ENCODE results near the gene SCYL1.

The SCYL1 gene

DNA sequence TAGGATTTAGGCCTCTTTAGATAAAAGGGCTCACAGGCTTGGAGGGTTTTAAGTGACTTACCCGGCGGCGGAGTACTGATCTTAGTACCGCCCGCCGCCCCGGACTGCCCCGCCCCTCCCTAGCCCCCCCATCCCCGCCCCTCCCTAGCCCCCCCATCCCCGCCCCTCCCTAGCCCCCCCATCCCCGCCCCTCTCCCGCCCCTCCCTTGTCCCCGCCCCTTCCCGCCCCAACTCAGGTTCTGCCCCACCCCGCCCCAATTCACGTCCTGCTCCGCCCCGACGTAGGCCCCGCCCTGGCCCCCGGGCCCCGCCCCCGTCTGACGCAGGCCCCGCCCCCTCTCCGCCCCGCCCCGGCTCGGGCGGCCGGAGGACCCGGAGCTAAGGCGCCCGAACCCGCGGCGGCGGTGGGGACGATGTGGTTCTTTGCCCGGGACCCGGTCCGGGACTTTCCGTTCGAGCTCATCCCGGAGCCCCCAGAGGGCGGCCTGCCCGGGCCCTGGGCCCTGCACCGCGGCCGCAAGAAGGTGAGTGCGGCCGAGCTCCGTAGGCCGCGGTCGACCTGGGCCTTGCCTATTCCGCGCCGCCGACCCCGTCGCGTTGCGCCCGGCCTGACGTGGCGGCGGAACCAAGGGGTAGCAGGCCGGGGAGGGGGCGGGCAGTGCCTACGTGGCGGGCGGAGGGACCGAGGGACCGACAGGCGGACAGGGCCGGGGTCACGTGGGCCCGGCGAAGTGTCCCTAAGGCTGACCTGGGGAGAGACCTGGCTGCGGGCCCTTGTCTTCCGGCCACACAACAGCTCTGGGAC is at the start of gene SCYL1:
TSS of gene SCYL1 (plus strand) at position 343 of the 805 bp plus-strand sequence. CDS start at position 414, 71 bp downstream.
- no peak for DNase-seq (ENCODE audit: low read depth, low spot score)

DNA sequence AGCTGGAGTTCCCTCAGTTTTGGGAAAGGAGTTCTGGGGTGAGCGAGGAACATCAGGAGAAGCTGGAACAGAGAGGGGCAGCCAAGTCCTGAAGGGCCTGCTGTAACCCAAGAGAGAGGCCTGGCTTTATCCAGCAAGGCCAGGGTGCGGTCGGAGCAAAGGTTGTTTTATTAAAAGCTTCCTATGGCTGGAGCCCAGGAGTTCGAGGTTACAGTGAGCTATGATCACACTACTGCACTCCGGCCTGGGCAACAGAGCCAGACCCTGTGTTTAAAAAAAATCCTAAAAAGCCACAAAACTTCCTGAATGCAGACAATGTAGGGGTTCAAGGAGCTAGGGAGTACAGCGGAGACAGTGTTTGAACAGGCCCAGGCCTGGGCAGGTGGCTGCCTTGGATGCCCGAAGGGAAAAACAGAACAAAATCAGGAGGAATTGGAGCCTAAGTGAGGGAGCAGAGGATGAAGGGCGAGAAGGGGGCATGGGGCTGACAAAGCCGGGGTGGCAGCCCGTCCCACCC is 48.2 kb upstream of the SCYL1 start:
- DNase-seq (ENCODE audit: low read depth, low spot score) = no peak

DNA sequence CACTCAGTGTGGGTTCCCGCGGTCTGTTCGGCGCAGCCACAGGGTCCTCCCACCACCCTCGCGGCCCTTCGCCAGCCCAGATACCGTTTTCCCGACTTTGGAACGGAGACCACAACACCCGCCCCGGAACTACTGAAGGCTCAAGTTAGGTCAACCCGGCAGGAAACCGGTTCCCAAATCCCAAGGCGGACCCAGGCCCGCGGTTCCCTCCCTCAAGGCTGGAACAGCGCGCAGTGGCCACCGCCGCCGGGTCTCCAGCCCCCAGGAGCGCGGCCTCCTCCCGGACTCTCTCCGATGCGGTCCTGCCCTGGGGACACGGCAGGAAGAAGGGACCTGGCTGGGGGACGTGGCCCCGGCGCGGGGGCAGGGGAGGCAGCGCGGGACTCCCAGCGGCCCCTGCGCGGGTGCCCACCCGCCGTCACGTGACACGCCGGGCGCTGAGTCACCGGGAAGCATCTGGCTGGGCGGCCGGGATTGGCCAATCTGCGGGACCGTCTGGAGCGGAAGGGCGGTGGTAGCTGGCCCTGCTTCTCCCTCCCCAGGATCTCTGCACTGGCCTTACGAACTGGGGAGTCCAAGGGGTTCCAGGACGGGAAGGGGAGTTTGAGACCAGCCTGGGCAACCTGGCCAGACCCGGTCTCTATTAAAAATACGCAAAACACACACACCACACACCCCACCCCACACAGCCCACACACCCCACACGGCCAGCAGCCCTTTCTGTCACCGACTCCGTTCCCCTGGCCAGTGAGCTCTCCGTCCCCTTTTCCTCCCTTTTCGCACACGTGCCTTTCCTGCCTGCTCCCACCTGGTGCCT is 47.5 kb upstream of the SCYL1 start:
- DNase-seq (ENCODE audit: low read depth, low spot score) = no peak

DNA sequence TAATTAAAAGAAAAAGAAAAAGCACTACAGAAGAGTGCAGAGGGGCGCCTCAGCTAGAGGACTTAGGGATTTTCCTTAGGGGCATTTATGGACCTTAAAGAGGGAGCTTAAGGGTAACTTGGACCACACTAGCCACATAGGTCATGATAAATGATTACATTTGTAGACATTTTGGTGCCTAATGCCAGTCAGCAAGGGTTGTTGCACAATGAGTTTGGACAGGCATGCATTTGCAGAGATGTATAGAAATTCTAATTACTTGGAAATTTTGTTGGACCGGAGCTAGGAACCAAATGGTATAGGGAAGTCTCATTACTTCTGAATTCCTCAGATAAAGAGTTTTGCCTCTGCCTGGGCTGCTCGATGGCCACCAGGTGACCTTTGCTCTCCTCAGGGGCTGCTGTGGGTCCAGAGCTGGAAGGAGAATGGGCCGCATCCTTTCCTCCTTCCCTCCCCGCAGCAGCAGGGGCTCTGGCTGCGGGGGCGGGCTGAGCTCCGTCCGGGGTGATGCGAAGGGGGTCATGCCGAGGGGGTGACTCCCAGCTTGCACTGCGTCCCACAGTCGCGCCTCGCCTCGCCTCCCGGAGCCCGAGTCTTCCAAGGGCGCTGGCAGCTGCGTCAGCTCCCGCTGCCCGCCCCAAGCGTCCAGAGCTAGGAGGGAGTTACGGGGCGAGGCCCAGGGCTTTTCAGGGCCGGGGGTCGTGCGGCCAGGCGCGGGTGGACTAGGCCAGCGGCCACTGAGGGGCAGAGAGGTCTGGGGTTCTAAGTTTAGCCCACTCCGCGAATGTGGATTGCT is 46.3 kb upstream of the SCYL1 start:
- DNase-seq (ENCODE audit: low read depth, low spot score) = no peak

DNA sequence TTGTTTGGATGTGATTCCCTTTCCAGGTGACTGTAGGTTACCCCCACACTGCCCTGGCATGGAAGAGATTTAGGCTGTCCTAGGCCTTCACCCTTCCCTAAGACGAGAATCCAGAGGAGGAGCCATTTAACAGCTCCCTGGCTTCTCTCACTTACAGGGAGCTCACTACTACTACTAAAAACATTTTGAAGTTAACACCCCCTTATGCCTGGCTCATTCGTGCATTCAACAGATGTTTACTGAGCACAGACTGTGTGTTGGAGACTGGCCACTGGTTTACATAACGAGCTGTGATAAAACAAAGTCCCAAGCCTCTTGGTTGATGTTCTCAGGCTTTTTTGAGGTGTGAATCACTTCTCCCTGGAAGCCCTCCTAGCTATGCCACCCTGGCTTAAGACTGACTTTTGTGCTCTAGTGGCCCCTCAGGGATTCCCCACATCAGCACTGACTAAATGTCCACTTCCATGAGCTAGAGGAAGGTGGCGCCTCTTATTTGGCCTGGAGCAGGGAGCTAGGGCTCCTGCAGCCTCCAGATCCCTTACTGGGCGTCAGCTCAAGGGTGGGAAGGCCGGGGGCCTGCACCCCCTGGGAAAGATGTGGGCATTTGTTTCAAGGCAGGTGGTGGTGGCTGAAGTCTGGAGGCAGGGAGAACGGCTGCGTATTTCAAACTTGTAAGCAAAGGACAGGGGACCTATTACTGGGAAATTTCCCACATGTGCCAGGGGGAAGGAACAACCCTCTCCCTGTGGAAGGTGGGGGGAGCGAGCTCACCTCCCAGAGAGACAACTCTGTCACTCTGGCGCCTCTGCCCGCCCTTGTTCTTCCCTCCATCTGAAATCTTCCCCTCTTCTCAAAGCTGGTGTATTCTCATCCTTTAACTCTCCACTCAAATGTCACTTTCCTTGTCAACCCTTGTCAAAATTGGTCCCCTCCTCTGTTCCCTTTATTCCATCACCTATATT is 45.4 kb upstream of the SCYL1 start:
- DNase-seq (ENCODE audit: low read depth, low spot score) = no peak

DNA sequence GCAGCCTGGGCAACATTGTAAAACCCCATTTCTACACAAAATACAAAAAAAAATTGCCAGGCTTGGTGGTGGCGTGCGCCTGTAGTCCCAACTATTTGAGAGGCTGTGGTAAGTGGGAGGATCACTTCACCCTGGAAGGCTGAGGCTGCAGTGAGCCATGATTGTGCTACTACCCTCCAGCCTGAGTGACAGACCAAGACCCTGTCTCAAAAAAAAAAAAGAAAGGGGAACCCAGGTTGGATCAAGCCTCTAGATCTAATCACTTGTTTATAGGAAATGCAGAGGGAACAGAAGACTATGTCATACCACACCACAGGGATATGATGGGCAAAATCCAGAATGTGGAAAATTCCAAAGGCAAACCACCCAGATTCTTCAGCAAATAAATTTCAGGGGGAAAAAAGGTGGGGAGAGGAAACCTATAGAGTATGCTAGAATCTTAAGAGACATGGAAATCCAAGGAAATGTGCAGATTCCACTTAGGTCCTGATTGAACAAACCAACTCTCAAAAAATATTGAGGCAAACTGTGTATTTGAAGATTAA is 42.5 kb upstream of the SCYL1 start:
- DNase-seq (ENCODE audit: low read depth, low spot score) = no peak

DNA sequence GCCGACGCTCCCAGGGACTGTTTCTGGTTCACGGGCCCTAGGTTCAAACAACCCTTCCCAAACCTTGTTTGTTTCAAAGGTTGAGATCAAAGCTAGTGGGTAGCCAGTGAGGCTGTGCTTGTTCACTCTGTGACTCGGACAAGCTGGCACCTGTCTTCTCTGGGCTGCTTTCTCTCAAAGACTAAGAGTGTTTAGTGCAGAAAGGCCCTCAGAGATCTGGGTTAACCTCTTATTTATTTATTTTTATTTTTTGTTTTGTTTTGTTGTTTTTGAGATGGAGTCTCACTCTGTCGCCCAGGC is 39.0 kb upstream of the SCYL1 start:
- no peak for DNase-seq (ENCODE audit: low read depth, low spot score)

DNA sequence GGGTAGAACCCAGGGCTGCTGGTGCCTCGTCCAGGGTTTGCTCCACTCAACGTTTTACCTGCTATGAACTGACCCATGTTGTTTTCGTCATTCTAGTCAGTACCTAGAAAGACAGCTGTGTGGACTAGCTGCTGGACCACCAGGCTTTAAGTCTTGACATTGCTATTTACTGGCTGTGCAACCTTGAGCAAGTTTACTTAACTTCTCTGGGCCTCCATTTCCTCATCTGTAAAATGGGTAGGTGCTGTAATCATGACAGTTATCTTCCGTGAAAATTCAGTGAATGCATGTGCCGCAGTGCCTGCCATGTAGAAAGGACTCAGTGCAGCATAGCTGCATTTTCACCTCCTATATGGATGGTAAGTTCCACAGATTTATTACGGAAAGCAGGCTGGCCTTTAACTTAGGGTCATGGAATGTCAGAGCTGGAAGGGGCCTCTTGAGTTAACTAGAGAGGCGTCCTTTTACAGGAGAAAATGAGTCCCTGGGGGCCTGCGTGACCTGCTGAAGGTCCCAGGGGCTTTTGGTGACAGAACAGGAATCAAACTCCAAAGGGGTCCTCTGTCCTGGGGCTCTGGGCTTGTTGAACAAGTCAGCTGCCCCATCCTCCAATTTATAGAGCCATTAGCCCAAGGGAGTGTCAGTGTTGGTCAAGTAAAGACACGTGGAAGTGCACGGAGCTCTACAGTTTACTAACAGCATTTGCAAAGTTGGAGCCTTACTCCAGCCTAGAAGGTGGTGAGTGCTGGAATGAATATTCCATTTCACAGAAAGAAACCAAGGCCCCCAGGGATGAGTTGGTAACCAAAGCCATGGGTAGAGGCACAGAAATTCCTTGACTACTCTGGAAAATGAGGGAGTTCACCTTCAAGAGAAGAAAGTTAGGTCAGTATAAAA is 38.1 kb upstream of the SCYL1 start:
- no peak for DNase-seq (ENCODE audit: low read depth, low spot score)

DNA sequence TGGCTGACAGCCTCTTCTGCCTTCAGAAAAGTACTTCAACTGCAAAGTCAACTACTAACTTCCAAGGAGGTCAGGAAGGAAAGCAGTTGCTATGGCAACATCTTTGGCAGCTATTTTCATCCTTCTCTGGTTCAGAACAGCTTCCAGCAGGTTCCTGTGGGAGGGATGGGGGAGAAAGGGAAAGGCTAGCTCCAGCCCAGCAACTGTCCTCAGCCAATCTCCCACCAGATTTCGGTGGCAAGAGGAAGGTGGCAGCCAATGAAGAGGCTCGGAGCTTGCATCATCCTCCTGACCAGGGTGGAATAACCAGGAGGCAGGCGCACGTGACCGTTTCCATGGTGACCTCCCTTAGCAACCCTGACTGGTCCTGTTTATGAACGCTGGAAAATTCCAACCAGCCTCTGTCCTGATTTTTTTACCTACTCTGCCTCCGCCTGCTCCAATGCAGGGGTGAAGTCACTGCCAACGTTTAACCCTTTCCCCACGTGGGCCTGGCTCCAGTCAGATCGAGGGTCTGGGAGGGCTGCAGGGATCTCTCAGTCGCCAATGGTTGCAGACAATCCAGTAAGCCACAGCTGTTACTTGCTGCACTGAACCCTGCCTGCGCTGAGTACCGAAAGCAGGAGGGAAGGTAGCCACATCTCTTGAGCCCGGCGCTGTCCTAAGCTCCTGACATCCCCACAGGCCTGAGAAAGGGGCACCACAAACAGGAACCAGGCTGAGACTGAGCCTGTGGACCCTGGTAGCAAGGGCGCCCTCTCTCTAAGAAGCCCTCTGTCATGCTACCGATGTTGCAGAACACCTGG is 37.2 kb upstream of the SCYL1 start:
- peak; percentile 100 for DNase-seq (ENCODE audit: low read depth, low spot score)

DNA sequence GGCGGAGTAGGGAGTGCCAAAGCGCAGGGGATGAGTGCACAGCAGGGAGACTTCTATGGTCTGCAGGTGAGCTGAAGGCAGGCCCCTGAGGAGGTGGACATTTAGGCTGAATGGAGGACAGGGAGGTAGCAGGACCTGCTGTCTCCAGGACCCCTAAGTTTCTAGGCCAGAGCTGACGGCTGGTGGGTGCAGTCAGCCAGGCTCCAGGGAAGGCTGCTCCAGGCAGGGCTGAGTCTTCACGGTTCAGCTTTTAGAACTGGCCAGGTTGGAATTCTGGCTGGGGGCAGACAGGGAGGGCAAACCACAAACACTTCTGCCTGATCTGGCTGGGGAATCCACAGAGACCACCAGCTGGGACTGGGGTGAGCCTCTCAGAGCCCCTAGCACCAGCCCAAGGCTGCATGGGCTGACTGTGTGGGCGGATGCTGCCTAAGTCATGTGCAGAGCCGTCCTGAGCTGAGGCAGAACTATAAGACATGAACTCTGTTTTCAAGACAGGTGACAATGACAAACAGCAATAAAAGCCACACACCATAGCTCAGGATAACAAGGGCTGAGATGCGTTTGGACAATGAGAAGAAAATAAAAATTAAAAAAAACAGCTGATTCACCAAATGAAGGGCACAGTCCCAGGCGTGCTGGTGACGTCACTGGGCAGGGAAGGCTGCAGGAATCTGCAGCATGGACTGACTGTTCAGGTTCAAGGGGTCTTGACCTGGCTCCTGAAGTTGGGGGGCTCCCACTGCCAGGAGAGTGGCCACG is 36.4 kb upstream of the SCYL1 start:
- no peak for DNase-seq (ENCODE audit: low read depth, low spot score)

DNA sequence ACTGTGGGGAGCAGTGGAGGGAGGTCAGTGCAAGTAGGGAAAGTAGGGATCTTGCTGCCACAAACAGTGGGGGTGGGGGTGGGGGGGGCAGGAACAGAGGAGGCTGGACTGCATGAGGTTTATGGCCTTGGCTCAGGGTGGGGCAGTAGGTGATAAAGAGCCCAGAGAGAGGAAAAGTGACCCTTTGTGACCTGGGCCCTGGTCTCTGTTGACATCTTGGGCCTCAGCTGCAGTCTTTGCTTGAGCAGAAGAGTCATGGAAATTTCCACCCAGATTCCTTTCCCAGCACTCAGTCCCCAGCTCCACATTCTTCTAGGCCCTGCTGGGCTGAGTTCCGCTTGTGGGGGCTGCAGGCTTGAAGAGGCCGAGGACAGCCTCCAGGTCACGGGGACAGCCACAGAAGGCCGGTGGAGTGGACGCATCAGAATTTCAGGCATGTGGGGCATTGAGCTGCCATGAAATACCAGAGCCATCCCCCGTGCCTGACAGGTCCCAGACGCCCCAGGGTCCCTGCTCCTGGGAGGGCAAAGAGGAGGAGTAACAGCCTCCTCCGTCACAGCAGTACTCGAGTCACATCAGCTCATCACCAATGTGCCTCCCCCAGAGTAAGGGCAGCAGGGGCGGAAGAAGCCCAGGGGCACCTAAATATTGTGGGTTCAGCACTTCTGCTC is 35.7 kb upstream of the SCYL1 start:
- no peak for DNase-seq (ENCODE audit: low read depth, low spot score)

DNA sequence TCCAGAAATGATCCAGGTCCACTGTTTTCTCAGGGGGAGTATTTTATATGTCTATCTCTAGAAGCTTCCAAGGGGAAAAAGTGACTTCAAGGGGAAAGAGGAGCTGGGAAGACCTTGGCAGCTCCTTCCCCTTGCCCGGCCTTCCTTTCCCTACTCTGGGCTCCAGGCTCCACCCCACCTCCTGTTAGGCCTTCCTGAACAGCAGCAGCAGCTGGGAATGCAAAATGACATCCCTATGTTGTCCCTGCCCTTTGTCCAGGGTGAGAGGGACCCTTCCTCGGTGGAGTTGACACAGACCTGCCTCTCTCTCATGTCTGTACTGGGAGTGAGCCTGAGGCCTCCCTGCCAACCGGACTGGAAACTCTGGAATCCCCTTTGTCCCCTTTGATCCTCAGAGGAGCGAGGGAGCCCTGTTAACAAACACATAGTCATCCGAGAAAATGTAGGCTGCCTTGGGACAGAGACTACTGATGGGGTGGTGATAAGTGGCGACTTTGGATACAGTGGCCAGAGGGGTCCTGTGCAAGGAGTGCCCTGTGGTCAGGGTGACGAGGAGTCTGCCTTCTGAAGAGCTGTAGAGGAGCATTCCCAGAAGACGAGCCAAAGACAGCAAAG is 35.1 kb upstream of the SCYL1 start:
- DNase-seq (ENCODE audit: low read depth, low spot score) = no peak

DNA sequence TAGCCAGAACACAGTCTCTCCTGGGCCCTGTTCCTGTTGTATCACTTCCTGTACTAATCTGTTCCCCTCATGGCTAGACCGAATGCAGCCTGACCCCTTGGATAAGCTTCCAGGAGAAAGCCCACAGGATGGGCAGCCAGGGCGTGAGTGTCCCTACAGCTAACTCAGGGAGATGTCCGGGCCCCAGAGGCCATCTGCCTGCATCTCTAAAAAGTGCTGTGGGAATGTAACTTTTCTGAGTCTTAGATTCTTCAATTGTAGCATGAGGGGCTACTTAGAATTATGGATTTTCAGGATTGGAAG is 33.8 kb upstream of the SCYL1 start:
- DNase-seq (ENCODE audit: low read depth, low spot score) = no peak

DNA sequence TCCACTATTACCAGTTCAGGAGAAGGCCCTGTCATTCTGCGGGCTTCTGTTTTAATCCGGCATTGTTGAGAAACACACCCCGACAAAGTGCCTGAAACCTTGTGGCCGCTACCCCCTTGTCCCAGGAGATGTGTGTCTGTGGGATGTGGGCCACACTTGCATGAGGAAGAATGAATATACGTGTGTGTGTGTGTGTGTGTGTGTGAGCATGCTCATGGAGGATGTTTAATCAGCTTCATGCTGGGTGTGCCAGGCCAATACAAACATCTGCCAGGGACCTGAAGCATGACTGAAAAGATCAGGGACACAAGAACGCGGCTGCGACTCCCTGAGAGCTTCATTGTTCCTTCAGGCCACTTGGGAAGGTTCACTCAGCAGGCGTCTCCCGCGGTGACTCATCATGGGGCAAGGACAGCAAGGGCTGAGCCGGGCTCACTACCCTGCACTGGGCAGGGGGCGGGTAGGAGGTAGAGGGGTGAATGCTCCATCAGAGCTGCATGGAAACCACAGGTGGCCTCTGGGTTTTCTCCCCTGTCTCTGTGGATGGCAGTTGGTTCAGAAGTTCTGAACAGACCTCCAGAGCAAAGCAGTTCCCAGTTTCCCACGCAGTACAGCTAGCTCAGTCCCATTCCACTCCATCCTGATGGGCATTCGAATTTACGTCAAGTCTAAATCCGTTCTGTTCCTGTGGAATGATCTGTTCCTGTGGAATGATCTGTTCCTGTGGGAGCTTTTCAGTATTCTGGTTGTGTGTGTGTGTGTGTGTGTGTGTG is 33.1 kb upstream of the SCYL1 start:
- peak; percentile 84 for DNase-seq (ENCODE audit: low read depth, low spot score)

DNA sequence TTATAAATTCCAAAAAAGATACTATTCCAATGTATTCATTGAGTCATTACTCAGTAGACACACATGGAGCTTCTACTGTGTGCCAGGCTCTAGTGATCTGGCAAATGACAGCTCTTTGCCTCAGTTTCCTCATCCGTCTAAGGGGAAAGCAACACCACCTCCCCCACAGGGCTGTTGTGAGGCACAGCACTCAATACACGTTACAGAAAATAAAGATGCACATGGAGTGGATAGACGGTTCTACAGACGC is 32.6 kb upstream of the SCYL1 start:
- no peak for DNase-seq (ENCODE audit: low read depth, low spot score)

DNA sequence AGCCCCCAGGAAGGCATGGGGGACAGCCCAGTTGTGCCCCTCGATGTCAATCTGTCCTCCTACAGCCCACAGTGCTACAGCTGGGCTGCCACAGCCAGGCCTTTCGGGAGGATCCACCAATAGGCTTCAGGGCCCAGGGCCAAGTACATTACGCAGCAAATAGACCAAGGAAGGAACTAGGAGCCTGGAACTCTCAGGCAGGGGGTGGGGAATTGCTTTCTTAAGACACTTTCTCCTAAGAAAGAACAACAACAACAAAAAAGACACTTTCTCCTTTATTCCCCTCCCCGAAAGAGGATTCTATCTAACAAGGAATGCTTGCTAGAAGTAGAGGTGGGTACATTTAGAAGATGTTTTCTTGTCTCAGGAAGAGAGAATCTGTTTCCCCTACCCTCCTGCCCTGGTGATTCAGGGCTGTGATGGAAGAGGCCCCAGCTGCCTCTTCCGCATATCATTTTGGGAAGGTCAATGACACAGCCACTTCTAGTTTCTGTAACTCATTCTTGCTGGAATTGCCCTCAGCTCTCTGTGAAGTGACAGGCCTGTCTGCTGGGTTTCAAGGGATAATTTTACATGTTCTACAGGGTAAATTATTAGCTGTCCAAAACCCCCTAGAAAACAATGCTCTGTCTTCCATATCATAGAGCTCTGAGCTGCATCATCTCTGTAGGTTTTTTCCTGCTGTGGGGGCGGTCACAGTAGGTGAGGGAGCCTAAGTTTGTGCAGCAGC is 32.1 kb upstream of the SCYL1 start:
- no peak for DNase-seq (ENCODE audit: low read depth, low spot score)

Measured in brain pericyte (primary cell).